Measurements from ENCODE around the gene IRAK3. TPM values are rescaled to one million over a fixed set of nuclear protein-coding genes. Genes with fewer than 3 reads are reported as not detected.

The IRAK3 gene, protein sequence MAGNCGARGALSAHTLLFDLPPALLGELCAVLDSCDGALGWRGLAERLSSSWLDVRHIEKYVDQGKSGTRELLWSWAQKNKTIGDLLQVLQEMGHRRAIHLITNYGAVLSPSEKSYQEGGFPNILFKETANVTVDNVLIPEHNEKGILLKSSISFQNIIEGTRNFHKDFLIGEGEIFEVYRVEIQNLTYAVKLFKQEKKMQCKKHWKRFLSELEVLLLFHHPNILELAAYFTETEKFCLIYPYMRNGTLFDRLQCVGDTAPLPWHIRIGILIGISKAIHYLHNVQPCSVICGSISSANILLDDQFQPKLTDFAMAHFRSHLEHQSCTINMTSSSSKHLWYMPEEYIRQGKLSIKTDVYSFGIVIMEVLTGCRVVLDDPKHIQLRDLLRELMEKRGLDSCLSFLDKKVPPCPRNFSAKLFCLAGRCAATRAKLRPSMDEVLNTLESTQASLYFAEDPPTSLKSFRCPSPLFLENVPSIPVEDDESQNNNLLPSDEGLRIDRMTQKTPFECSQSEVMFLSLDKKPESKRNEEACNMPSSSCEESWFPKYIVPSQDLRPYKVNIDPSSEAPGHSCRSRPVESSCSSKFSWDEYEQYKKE
- under 1 TPM; 0.32 to 0.38 TPM for total RNA-seq

DNA sequence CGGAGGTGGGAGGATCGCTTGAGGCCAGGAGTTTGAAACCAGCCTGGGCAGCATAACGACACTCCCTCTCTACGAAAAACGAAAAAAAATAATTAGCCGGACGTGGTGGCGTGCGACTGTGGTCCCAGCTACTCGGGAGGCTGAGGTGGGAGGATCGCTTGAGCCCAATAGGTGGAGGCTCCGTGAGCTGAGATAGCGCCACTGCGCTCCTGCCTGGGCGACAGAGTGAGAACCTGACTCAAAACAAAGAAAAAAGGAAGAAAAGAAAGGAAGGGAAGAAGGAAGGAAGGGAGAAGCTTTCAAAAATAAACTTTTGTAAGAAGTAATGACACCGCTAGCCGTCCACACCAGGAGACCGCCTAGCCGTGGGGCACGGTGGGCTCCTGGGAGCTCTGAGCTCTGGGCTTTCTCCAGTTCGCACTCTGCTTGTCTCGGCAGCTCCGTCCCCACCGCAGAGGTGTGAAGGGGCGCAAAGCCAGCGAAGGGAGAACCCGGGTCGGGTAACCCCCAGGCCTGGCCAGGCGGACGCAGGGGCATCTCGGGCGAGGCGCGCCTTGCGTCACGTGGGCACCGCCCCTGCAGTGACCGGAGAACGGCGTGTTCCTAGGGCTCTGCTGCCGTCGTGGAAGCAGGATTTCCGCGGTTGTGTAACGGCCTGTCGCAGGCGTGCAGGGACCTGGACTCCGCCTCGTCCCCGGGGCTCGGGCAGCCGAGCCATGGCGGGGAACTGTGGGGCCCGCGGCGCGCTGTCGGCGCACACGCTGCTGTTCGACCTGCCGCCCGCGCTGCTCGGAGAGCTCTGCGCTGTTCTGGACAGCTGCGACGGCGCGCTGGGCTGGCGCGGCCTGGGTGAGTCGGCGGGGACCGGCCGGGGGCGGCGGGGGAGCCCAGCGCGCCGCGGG is at the start of gene IRAK3:
Gene IRAK3, plus strand, starts transcription at position 631 of the 902 bp plus-strand sequence. Its CDS starts 86 bp downstream, at position 717.
- intact Hi-C loops (cut with micrococcal nuclease): loop anchor here (2.0 kb wide), 1 partner anchor 20 kb away; the partner anchor contains the start of gene TMBIM4
- Mint-ChIP-seq H3K4me3 (peak within 1 kb of the TSS; percentile 71), H3K27me3 (ENCODE audit: low read depth) (peaks cover 48% of the 10 kb centered on the region), H3K9me3 (no peaks in the 10 kb centered on the region), H3K4me1 (ENCODE audit: low read depth) (peaks cover 6% of the 10 kb centered on the region), H3K27ac (no peak within 1 kb of the TSS), H3K36me3 (ENCODE audit: low read depth) (no peaks in the 10 kb centered on the region)
- peak; percentile 41 for DNase-seq
- CTCF ChIA-PET: interaction anchor here (0.7 kb wide), 1 partner anchor 19 kb away, joined by 5 read pairs; the partner anchor contains the start of gene TMBIM4

DNA sequence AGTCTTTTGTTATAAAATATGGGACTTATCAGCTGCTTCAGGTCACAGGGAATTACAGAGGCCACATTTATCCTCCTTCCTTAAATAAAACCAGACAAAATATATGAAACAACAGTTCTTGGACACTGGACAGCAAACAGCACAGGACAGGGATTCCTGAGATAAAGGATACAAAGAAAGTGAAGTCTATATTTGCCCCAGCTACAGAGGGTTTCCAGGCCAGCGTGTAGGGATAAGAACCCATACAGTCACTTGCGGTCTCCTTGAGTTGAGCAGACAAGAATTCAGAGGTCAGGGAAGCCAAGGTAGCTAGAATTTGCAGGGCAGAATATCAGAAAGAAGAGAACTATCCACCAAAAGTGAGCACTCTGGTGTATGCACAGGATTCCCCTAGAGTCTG is 49.7 kb upstream of the IRAK3 start:
- Mint-ChIP-seq H3K4me1 (ENCODE audit: low read depth) (no peaks in the 10 kb centered on the region), H3K9me3 (peaks cover 17% of the 10 kb centered on the region), H3K27me3 (ENCODE audit: low read depth) (no peaks in the 10 kb centered on the region), H3K27ac (no peak overlapping the region), H3K4me3 (no peak overlapping the region), H3K36me3 (ENCODE audit: low read depth) (peaks cover 50% of the 10 kb centered on the region)
- intact Hi-C loops (cut with micrococcal nuclease): no loop called here
- CTCF ChIA-PET: interaction anchor here (0.6 to 0.7 kb wide), 2 partner anchors 33 to 569 kb away, joined by 3 to 8 read pairs; no protein-coding TSS in a partner anchor
- DNase-seq: no peak

DNA sequence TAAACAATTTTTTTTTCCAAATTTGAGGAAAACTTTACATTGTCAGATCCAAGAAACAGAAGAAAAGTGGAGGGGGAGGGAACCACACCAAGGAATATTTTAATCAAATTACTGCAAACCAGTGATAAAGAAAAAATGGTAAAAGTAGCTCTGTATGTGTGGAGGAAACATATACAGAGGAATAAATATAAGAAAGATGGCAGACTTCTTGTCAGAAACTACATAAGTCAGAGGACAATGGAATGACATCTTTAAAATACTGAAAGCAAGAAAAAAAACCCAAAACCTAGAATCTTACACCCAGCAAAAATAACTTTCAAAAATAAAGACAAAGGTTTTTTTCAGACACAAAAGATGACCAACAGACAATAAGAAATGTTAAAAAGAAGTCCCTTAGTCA is 48.3 kb upstream of the IRAK3 start:
- Mint-ChIP-seq H3K4me3 (no peak overlapping the region), H3K27ac (peak overlapping the region; percentile 59), H3K4me1 (ENCODE audit: low read depth) (peaks cover 11% of the 10 kb centered on the region), H3K36me3 (ENCODE audit: low read depth) (peaks cover 57% of the 10 kb centered on the region), H3K9me3 (peaks cover 17% of the 10 kb centered on the region), H3K27me3 (ENCODE audit: low read depth) (no peaks in the 10 kb centered on the region)
- DNase-seq: no peak
- CTCF ChIA-PET: no interaction called here
- intact Hi-C loops (cut with micrococcal nuclease): no loop called here

DNA sequence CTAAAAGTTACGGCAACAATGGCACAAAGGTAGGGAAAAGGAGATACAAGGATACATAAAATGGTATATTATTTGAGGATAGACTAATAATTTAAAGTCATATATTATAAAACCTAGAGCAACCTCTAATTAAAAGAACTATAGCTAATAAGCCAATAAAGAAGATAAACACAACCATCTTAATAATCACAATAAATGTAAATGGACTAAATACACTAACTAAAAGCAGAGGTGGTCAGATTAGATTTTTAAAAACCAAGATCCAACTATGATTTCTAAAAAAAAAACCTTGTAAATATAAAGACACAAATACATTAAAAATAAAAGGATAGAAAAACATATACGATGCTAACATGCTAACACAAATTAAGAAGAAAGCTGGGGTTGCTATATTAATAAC is 47.7 kb upstream of the IRAK3 start:
- CTCF ChIA-PET: no interaction called here
- peaks cover 17% of the 10 kb centered on the region for H3K9me3 Mint-ChIP-seq
- H3K27ac Mint-ChIP-seq: no peak overlapping the region
- peaks cover 16% of the 10 kb centered on the region for H3K4me1 Mint-ChIP-seq (ENCODE audit: low read depth)
- DNase-seq: no peak
- no peak overlapping the region for H3K4me3 Mint-ChIP-seq
- no peaks in the 10 kb centered on the region for H3K27me3 Mint-ChIP-seq (ENCODE audit: low read depth)
- intact Hi-C loops (cut with micrococcal nuclease): no loop called here
- H3K36me3 Mint-ChIP-seq (ENCODE audit: low read depth): peaks cover 58% of the 10 kb centered on the region

DNA sequence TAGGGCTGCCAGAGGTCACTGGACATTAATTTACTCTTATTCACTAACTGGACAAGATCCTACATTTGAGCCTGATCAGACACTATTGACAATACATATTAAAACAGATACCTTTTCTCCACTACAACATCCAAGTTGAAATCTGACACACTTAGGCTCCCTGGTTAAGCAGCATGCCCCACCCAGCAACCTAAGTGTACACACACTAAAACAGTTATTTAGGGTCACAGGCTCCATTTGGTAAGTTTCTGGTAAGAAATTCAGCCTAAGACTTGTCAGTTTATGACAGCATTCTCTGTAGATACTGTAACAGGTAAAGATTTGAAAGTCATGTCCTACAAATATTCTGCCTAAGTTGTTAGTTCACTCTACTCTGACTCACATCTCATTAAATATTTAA is 46.2 kb upstream of the IRAK3 start:
- H3K4me1 Mint-ChIP-seq (ENCODE audit: low read depth): peaks cover 16% of the 10 kb centered on the region
- peaks cover 17% of the 10 kb centered on the region for H3K9me3 Mint-ChIP-seq
- H3K4me3 Mint-ChIP-seq: no peak overlapping the region
- DNase-seq: no peak
- peak overlapping the region; percentile 33 for H3K27ac Mint-ChIP-seq
- H3K27me3 Mint-ChIP-seq (ENCODE audit: low read depth): no peaks in the 10 kb centered on the region
- CTCF ChIA-PET: interaction anchor here (1.1 kb wide), 1 partner anchor 127 kb away, joined by 3 read pairs; no protein-coding TSS in a partner anchor
- intact Hi-C loops (cut with micrococcal nuclease): no loop called here
- H3K36me3 Mint-ChIP-seq (ENCODE audit: low read depth): peaks cover 49% of the 10 kb centered on the region

DNA sequence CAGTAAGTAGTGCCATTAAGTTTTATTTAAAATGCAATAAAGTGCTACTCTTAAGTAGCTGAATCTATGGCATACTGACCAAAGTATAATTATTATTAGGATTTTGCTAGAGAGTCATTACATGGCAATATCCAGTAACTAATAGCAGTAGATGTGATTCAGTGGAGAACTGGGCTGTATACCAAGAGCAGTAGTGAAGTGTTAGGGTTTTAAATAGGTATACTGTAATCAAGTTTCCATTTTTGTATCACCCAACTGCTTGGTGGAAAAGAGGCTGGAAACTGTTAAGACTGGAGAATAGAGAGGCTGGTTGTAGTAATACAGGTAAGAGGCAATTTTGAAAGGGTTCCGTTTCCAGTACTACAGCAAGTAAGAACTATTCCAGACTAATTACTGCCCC is 45.1 kb upstream of the IRAK3 start:
- Mint-ChIP-seq H3K4me1 (ENCODE audit: low read depth) (peaks cover 16% of the 10 kb centered on the region), H3K4me3 (no peak overlapping the region), H3K27me3 (ENCODE audit: low read depth) (no peaks in the 10 kb centered on the region), H3K36me3 (ENCODE audit: low read depth) (peaks cover 48% of the 10 kb centered on the region), H3K27ac (no peak overlapping the region), H3K9me3 (peaks cover 17% of the 10 kb centered on the region)
- intact Hi-C loops (cut with micrococcal nuclease): no loop called here
- CTCF ChIA-PET: interaction anchor here (1.1 to 2.4 kb wide), 3 partner anchors 12 to 126 kb away, joined by 3 to 11 read pairs (median 3); partner anchors contain the start of gene LLPH
- no peak for DNase-seq

DNA sequence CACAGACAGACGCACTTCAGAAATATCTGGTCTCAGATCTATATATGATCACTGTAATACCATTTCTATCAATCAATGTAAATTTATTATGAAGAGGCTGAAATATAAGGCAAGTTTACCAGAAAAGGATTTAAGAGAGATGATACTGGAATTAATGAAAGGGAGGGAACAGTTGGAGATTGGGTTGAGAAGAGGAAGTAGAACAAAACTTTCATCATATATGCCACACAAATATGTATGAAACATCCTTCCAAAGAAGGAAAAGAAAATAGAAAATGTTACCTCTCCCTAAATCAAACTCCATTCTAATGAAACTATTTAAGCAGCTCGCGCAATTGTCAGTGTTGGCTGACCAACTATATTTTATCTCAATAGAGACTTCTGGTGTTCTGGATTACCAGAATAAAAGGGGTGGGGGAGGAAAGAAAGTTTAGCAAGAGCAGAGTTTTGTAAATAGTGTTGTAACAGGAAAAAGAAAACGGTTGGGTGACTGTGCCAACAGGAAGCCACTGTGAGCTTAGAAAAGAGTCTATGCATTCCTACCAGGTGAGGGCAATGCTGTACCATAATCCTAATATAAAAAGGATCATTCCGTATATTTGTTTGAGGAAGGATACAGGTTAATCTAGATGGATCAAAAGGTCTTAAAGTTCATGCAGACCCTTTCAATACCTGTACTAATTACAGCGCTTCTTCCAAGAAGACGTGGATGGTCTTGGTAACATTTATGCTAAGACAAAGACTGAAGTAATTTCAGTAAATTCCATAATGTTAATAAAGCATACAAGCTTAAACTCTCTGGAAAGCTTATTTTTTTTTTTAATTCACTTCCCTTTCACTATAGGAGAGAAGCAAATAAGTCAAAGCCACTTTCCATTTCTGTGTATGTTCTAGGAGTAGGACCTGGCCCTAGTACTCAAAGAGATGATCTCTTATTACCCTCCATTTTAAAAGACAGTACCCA is 43.9 kb upstream of the IRAK3 start:
- peaks cover 15% of the 10 kb centered on the region for H3K9me3 Mint-ChIP-seq
- H3K4me1 Mint-ChIP-seq (ENCODE audit: low read depth): peaks cover 16% of the 10 kb centered on the region
- DNase-seq: peak; percentile 49
- peak overlapping the region; percentile 86 for H3K27ac Mint-ChIP-seq
- CTCF ChIA-PET: interaction anchor here (0.6 to 2.4 kb wide), 12 partner anchors 11 to 549 kb away, joined by 3 to 11 read pairs (median 4); partner anchors contain the start of gene LLPH
- intact Hi-C loops (cut with micrococcal nuclease): loop anchor here (1.0 to 5.0 kb wide), 7 partner anchors 24 to 717 kb away; partner anchors contain the start of gene TMBIM4
- H3K4me3 Mint-ChIP-seq: no peak overlapping the region
- H3K36me3 Mint-ChIP-seq (ENCODE audit: low read depth): peaks cover 42% of the 10 kb centered on the region
- no peaks in the 10 kb centered on the region for H3K27me3 Mint-ChIP-seq (ENCODE audit: low read depth)

DNA sequence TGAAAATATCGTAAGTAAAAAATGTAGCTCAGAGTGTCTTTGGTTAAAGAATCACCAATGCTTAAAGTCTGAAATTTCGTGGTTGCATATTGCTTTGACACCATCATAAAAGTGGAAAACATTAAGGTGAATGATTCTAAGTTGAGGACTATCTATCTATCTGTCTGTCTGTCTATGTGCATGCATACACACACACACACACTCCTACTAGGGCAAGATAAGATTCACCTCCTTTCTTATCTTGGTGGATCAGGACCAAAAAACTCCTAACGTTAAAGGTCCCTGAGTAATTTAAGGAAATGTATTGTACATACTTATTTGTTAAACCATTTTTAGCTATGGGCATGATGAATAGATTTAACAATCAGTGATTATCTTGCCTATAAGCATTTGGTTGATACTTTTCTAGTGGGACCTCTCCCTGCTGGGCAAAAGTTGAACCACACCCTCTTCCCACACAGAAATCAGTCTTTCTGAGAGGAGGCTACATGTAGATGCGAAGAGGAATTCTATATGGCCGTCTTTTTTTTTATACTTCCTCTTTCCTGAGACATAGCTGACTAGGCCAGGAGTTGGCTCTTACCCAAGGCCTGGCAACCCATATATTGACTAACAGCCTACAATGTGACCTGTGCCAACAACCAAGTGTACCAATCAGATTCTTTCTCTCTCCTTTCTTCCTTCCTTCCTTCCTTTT is 39.2 kb upstream of the IRAK3 start:
- H3K27ac Mint-ChIP-seq: no peak overlapping the region
- no peaks in the 10 kb centered on the region for H3K9me3 Mint-ChIP-seq
- H3K27me3 Mint-ChIP-seq (ENCODE audit: low read depth): no peaks in the 10 kb centered on the region
- DNase-seq: no peak
- H3K36me3 Mint-ChIP-seq (ENCODE audit: low read depth): peaks cover 15% of the 10 kb centered on the region
- no peak overlapping the region for H3K4me3 Mint-ChIP-seq
- H3K4me1 Mint-ChIP-seq (ENCODE audit: low read depth): peaks cover 26% of the 10 kb centered on the region
- intact Hi-C loops (cut with micrococcal nuclease): loop anchor here (5.0 kb wide), 2 partner anchors 557 to 712 kb away; no protein-coding TSS in a partner anchor
- CTCF ChIA-PET: interaction anchor here (0.6 to 0.7 kb wide), 3 partner anchors 19 to 243 kb away, joined by 3 read pairs; no protein-coding TSS in a partner anchor

DNA sequence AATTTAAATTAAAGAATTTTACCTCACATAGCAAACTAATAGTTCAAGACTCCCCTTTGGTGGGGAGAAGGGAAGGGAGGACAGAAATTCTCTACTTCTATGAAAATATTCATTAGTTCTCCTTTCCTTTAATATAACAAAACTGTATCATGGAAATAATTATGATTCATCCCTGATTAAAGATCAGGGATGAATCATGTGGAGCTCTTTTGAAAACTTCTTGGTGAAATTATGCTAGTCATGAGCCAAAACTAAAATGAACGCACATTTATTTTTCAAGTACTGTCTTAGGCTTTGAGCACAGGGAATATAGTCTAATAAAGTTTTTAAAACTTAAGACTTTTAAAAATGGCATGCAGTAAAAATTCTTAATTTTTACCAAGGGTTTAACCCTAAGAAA is 36.3 kb upstream of the IRAK3 start:
- Mint-ChIP-seq H3K27me3 (ENCODE audit: low read depth) (no peaks in the 10 kb centered on the region), H3K4me3 (no peak overlapping the region), H3K27ac (no peak overlapping the region), H3K4me1 (ENCODE audit: low read depth) (peaks cover 30% of the 10 kb centered on the region), H3K9me3 (no peaks in the 10 kb centered on the region), H3K36me3 (ENCODE audit: low read depth) (peaks cover 16% of the 10 kb centered on the region)
- intact Hi-C loops (cut with micrococcal nuclease): no loop called here
- CTCF ChIA-PET: interaction anchor here (0.7 kb wide), 1 partner anchor 256 kb away, joined by 3 read pairs; no protein-coding TSS in a partner anchor
- no peak for DNase-seq

DNA sequence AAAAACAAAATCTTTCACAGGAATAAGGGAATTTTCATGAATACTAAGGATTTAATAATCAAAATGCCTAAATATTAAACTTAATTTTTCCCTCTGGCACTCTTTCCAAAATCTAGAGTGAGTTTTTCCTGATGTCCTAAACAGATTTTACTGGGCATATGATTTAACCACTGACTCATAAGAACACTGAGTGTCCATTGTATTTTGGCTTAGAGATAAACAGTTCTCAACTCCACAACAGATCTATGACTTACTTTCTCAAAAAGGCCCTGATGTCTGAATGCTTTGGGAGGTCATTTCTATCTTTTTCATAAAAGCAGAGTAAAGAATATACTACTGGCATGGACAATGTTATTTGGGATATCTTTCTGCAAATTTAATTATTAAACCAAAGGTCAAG is 34.2 kb upstream of the IRAK3 start:
- Mint-ChIP-seq H3K27ac (no peak overlapping the region), H3K4me1 (ENCODE audit: low read depth) (peaks cover 42% of the 10 kb centered on the region), H3K9me3 (no peaks in the 10 kb centered on the region), H3K36me3 (ENCODE audit: low read depth) (peaks cover 27% of the 10 kb centered on the region), H3K4me3 (no peak overlapping the region), H3K27me3 (ENCODE audit: low read depth) (no peaks in the 10 kb centered on the region)
- no peak for DNase-seq
- CTCF ChIA-PET: no interaction called here
- intact Hi-C loops (cut with micrococcal nuclease): no loop called here

All from activated naive CD4-positive, alpha-beta T cell treated with anti-CD3 and anti-CD28 coated beads for 36 hours (primary cell).